ENCODE results near the gene COL11A1.

COL11A1 gene

GRCh38 chr1:102857251-102857650 lies 251.1 kb downstream of the COL11A1 start:
- H3K4me1 ChIP-seq (ENCODE audit: control insufficient read depth, insufficient read depth, low read length), result no peaks in the 10 kb centered on the region
- no peaks in the 10 kb centered on the region for H3K27me3 ChIP-seq (ENCODE audit: control insufficient read depth, insufficient read depth, low read length)
- no peaks in the 10 kb centered on the region for H3K36me3 ChIP-seq (ENCODE audit: control insufficient read depth, insufficient read depth, low read length)

GRCh38 chr1:102853701-102854187 lies 254.6 kb downstream of the COL11A1 start:
- Histone ChIP-seq H3K4me1 (ENCODE audit: control insufficient read depth, insufficient read depth, low read length) (no peaks in the 10 kb centered on the region), H3K27me3 (ENCODE audit: control insufficient read depth, insufficient read depth, low read length) (no peaks in the 10 kb centered on the region), H3K9ac (ENCODE audit: low read depth, low read length) (no peak overlapping the region), H3K4me3 (ENCODE audit: low read depth, low read length) (no peak overlapping the region), H3K36me3 (ENCODE audit: control insufficient read depth, insufficient read depth, low read length) (no peaks in the 10 kb centered on the region), H3K9me3 (ENCODE audit: control insufficient read depth, insufficient read depth, low read length) (no peaks in the 10 kb centered on the region)

More at GRCh38 chr1:102857251-102857650, 251.1 kb downstream of the COL11A1 start:
- Histone ChIP-seq H3K9me3 (ENCODE audit: control insufficient read depth, insufficient read depth, low read length) (no peaks in the 10 kb centered on the region), H3K4me3 (ENCODE audit: low read depth, low read length) (no peak overlapping the region), H3K9ac (ENCODE audit: low read depth, low read length) (no peak overlapping the region)

- Histone ChIP-seq H3K27me3 (ENCODE audit: control insufficient read depth, insufficient read depth, low read length) (no peaks in the 10 kb centered on the region), H3K4me1 (ENCODE audit: control insufficient read depth, insufficient read depth, low read length) (no peaks in the 10 kb centered on the region), H3K9ac (ENCODE audit: low read depth, low read length) (no peak overlapping the region), H3K9me3 (ENCODE audit: control insufficient read depth, insufficient read depth, low read length) (no peaks in the 10 kb centered on the region), H3K36me3 (ENCODE audit: control insufficient read depth, insufficient read depth, low read length) (no peaks in the 10 kb centered on the region), H3K4me3 (ENCODE audit: low read depth, low read length) (no peak overlapping the region)
These were observed 255.2 kb downstream of the COL11A1 start for GRCh38 chr1:102853136-102853535.

GRCh38 chr1:102852613-102853012 lies 255.7 kb downstream of the COL11A1 start:
- no peaks in the 10 kb centered on the region for H3K9me3 ChIP-seq (ENCODE audit: control insufficient read depth, insufficient read depth, low read length)
- no peaks in the 10 kb centered on the region for H3K36me3 ChIP-seq (ENCODE audit: control insufficient read depth, insufficient read depth, low read length)
- no peaks in the 10 kb centered on the region for H3K27me3 ChIP-seq (ENCODE audit: control insufficient read depth, insufficient read depth, low read length)
- H3K9ac ChIP-seq (ENCODE audit: low read depth, low read length), result no peak overlapping the region
- H3K4me3 ChIP-seq (ENCODE audit: low read depth, low read length), result no peak overlapping the region
- H3K4me1 ChIP-seq (ENCODE audit: control insufficient read depth, insufficient read depth, low read length), result no peaks in the 10 kb centered on the region

GRCh38 chr1:102851616-102852015 lies 256.7 kb downstream of the COL11A1 start:
- no peaks in the 10 kb centered on the region for H3K27me3 ChIP-seq (ENCODE audit: control insufficient read depth, insufficient read depth, low read length)
- no peak overlapping the region for H3K9ac ChIP-seq (ENCODE audit: low read depth, low read length)
- H3K4me1 ChIP-seq (ENCODE audit: control insufficient read depth, insufficient read depth, low read length), result no peaks in the 10 kb centered on the region

GRCh38 chr1:102842606-102843005 lies 265.7 kb downstream of the COL11A1 start:
- H3K4me3 ChIP-seq (ENCODE audit: low read depth, low read length), result no peak overlapping the region
- no peaks in the 10 kb centered on the region for H3K36me3 ChIP-seq (ENCODE audit: control insufficient read depth, insufficient read depth, low read length)
- H3K27me3 ChIP-seq (ENCODE audit: control insufficient read depth, insufficient read depth, low read length), result no peaks in the 10 kb centered on the region
- H3K9me3 ChIP-seq (ENCODE audit: control insufficient read depth, insufficient read depth, low read length), result no peaks in the 10 kb centered on the region
- H3K4me1 ChIP-seq (ENCODE audit: control insufficient read depth, insufficient read depth, low read length), result no peaks in the 10 kb centered on the region
- no peak overlapping the region for H3K9ac ChIP-seq (ENCODE audit: low read depth, low read length)

More at GRCh38 chr1:102851616-102852015, 256.7 kb downstream of the COL11A1 start:
- Histone ChIP-seq H3K9me3 (ENCODE audit: control insufficient read depth, insufficient read depth, low read length) (no peaks in the 10 kb centered on the region), H3K4me3 (ENCODE audit: low read depth, low read length) (no peak overlapping the region), H3K36me3 (ENCODE audit: control insufficient read depth, insufficient read depth, low read length) (no peaks in the 10 kb centered on the region)

- Histone ChIP-seq H3K9me3 (ENCODE audit: control insufficient read depth, insufficient read depth, low read length) (no peaks in the 10 kb centered on the region), H3K36me3 (ENCODE audit: control insufficient read depth, insufficient read depth, low read length) (no peaks in the 10 kb centered on the region), H3K9ac (ENCODE audit: low read depth, low read length) (no peak overlapping the region), H3K4me1 (ENCODE audit: control insufficient read depth, insufficient read depth, low read length) (no peaks in the 10 kb centered on the region), H3K27me3 (ENCODE audit: control insufficient read depth, insufficient read depth, low read length) (no peaks in the 10 kb centered on the region), H3K4me3 (ENCODE audit: low read depth, low read length) (no peak overlapping the region)
These were observed 267.6 kb downstream of the COL11A1 start for GRCh38 chr1:102840741-102841140.

- no peaks in the 10 kb centered on the region for H3K27me3 ChIP-seq (ENCODE audit: control insufficient read depth, insufficient read depth, low read length)
- H3K36me3 ChIP-seq (ENCODE audit: control insufficient read depth, insufficient read depth, low read length), result no peaks in the 10 kb centered on the region
- no peak overlapping the region for H3K4me3 ChIP-seq (ENCODE audit: low read depth, low read length)
- no peaks in the 10 kb centered on the region for H3K9me3 ChIP-seq (ENCODE audit: control insufficient read depth, insufficient read depth, low read length)
- H3K4me1 ChIP-seq (ENCODE audit: control insufficient read depth, insufficient read depth, low read length), result no peaks in the 10 kb centered on the region
- no peak overlapping the region for H3K9ac ChIP-seq (ENCODE audit: low read depth, low read length)
These were observed 270.3 kb downstream of the COL11A1 start for GRCh38 chr1:102838016-102838415.

GRCh38 chr1:102837551-102837950 lies 270.8 kb downstream of the COL11A1 start:
- Histone ChIP-seq H3K27me3 (ENCODE audit: control insufficient read depth, insufficient read depth, low read length) (no peaks in the 10 kb centered on the region), H3K4me1 (ENCODE audit: control insufficient read depth, insufficient read depth, low read length) (no peaks in the 10 kb centered on the region), H3K36me3 (ENCODE audit: control insufficient read depth, insufficient read depth, low read length) (no peaks in the 10 kb centered on the region), H3K9me3 (ENCODE audit: control insufficient read depth, insufficient read depth, low read length) (no peaks in the 10 kb centered on the region), H3K4me3 (ENCODE audit: low read depth, low read length) (no peak overlapping the region), H3K9ac (ENCODE audit: low read depth, low read length) (no peak overlapping the region)

- Histone ChIP-seq H3K9ac (ENCODE audit: low read depth, low read length) (no peak overlapping the region), H3K27me3 (ENCODE audit: control insufficient read depth, insufficient read depth, low read length) (no peaks in the 10 kb centered on the region), H3K36me3 (ENCODE audit: control insufficient read depth, insufficient read depth, low read length) (no peaks in the 10 kb centered on the region), H3K4me1 (ENCODE audit: control insufficient read depth, insufficient read depth, low read length) (no peaks in the 10 kb centered on the region), H3K9me3 (ENCODE audit: control insufficient read depth, insufficient read depth, low read length) (no peaks in the 10 kb centered on the region), H3K4me3 (ENCODE audit: low read depth, low read length) (no peak overlapping the region)
These were observed 271.3 kb downstream of the COL11A1 start for GRCh38 chr1:102836991-102837390.

GRCh38 chr1:102834688-102835320 lies 273.5 kb downstream of the COL11A1 start:
- Histone ChIP-seq H3K9ac (ENCODE audit: low read depth, low read length) (no peak overlapping the region), H3K4me3 (ENCODE audit: low read depth, low read length) (no peak overlapping the region), H3K27me3 (ENCODE audit: control insufficient read depth, insufficient read depth, low read length) (no peaks in the 10 kb centered on the region)

GRCh38 chr1:102833151-102833550 lies 275.2 kb downstream of the COL11A1 start:
- Histone ChIP-seq H3K9ac (ENCODE audit: low read depth, low read length) (no peak overlapping the region), H3K4me1 (ENCODE audit: control insufficient read depth, insufficient read depth, low read length) (no peaks in the 10 kb centered on the region), H3K36me3 (ENCODE audit: control insufficient read depth, insufficient read depth, low read length) (no peaks in the 10 kb centered on the region), H3K9me3 (ENCODE audit: control insufficient read depth, insufficient read depth, low read length) (no peaks in the 10 kb centered on the region), H3K4me3 (ENCODE audit: low read depth, low read length) (no peak overlapping the region), H3K27me3 (ENCODE audit: control insufficient read depth, insufficient read depth, low read length) (no peaks in the 10 kb centered on the region)

More at GRCh38 chr1:102834688-102835320, 273.5 kb downstream of the COL11A1 start:
- H3K36me3 ChIP-seq (ENCODE audit: control insufficient read depth, insufficient read depth, low read length), result no peaks in the 10 kb centered on the region
- H3K4me1 ChIP-seq (ENCODE audit: control insufficient read depth, insufficient read depth, low read length), result no peaks in the 10 kb centered on the region
- no peaks in the 10 kb centered on the region for H3K9me3 ChIP-seq (ENCODE audit: control insufficient read depth, insufficient read depth, low read length)
